HepG2 (cell line): Measurements from ENCODE around the gene PSMD1. TPM values are rescaled to one million over a fixed set of nuclear protein-coding genes. Genes with fewer than 3 reads are reported as not detected.

ENCODE experiments used
- AGO2 ChIP-seq: fragments of 200-400 bp; formaldehyde crosslinking; optimal IDR thresholded peaks from 2 replicates; pipeline ENCODE3; 2017; ENCODE audit warnings: mild to moderate bottlenecking, low read depth, low read length, moderate library complexity
- ARNT2 ChIP-seq: sonication (generic); formaldehyde crosslinking; IDR thresholded peaks from 2 replicates; pipeline ENCODE4 v1.8.0; 2022; ENCODE audit warnings: mild to moderate bottlenecking, low read depth, missing genetic modification reagents, moderate library complexity
- ATF1 ChIP-seq: IDR thresholded peaks from 2 replicates; pipeline ENCODE4 v1.6.1; 2016; ENCODE audit warnings: mild to moderate bottlenecking, control low read depth
- DR1 ChIP-seq: sonication (generic); formaldehyde crosslinking; IDR thresholded peaks from 2 replicates; pipeline ENCODE4 v1.8.0; 2021; ENCODE audit warnings: mild to moderate bottlenecking, missing genetic modification reagents, inconsistent platforms
- ETV5 ChIP-seq: IDR thresholded peaks from 2 replicates; pipeline ENCODE4 v1.6.1; 2018; ENCODE audit warnings: missing biosample characterization, missing genetic modification reagents, inconsistent platforms, borderline replicate concordance
- GTF2F1 ChIP-seq: fragments of 150-350 bp; IDR thresholded peaks from 2 replicates; pipeline ENCODE4 v1.6.1; 2014; ENCODE audit warnings: low read length
- HIVEP1 ChIP-seq: sonication (generic); formaldehyde crosslinking; IDR thresholded peaks from 2 replicates; pipeline ENCODE4 v1.4.0; 2020; ENCODE audit warnings: mild to moderate bottlenecking, missing genetic modification reagents
- ISL2 ChIP-seq: sonication (generic); formaldehyde crosslinking; IDR thresholded peaks from 2 replicates; pipeline ENCODE4 v1.5.0; 2020; ENCODE audit warnings: missing genetic modification reagents
- MBD4 ChIP-seq: IDR thresholded peaks from 2 replicates; pipeline ENCODE4 v1.6.1; 2012; ENCODE audit warnings: low read length, inconsistent platforms, borderline replicate concordance
- MTF1 ChIP-seq: sonication (generic); formaldehyde crosslinking; IDR thresholded peaks from 2 replicates; pipeline ENCODE4 v1.5.0; 2020; ENCODE audit warnings: missing genetic modification reagents
- ONECUT2 ChIP-seq: sonication (generic); formaldehyde crosslinking; IDR thresholded peaks from 2 replicates; pipeline ENCODE4 v1.4.0; 2020; ENCODE audit warnings: missing genetic modification reagents
- RFX1 ChIP-seq: fragments of 450-650 bp; IDR thresholded peaks from 2 replicates; pipeline ENCODE4 v1.6.1; 2017
- RFXANK ChIP-seq: IDR thresholded peaks from 2 replicates; pipeline ENCODE4 v1.6.1; 2016
- SKI ChIP-seq: fragments of 450-650 bp; IDR thresholded peaks from one replicate; pipeline ENCODE4 v1.6.1; 2018; ENCODE audit warnings: mild to moderate bottlenecking; ENCODE audit not compliant: partially characterized antibody
- TCF7 ChIP-seq: sonication (generic); IDR thresholded peaks from 2 replicates; pipeline ENCODE4 v1.6.1; 2016; ENCODE audit warnings: antibody characterized with exemption, low read depth
- TSC22D2 ChIP-seq: sonication (generic); formaldehyde crosslinking; IDR thresholded peaks from 2 replicates; pipeline ENCODE4 v1.5.1; 2020; ENCODE audit warnings: missing genetic modification reagents, mild to moderate bottlenecking, borderline replicate concordance
- YEATS4 ChIP-seq: sonication (generic); formaldehyde crosslinking; IDR thresholded peaks from 2 replicates; pipeline ENCODE4 v1.4.0; 2020; ENCODE audit warnings: missing genetic modification reagents, borderline replicate concordance
- ZFP90 ChIP-seq: sonication (generic); formaldehyde crosslinking; IDR thresholded peaks from 2 replicates; pipeline ENCODE4 v1.8.0; 2022; ENCODE audit warnings: missing genetic modification reagents, mild to moderate bottlenecking, inconsistent platforms, borderline replicate concordance
- ZMYM4 ChIP-seq: sonication (generic); formaldehyde crosslinking; IDR thresholded peaks from 2 replicates; pipeline ENCODE4 v1.8.1; 2023; ENCODE audit warnings: mild to moderate bottlenecking, missing genetic modification reagents
- ZNF124 ChIP-seq: sonication (generic); formaldehyde crosslinking; IDR thresholded peaks from 2 replicates; pipeline ENCODE4 v1.4.0; 2020; ENCODE audit warnings: missing genetic modification reagents
- ZNF138 ChIP-seq: sonication (generic); formaldehyde crosslinking; IDR thresholded peaks from 2 replicates; pipeline ENCODE4 v1.5.0; 2020; ENCODE audit warnings: mild to moderate bottlenecking, low read depth, missing genetic modification reagents
- ZNF225 ChIP-seq: sonication (generic); formaldehyde crosslinking; IDR thresholded peaks from 2 replicates; pipeline ENCODE4 v1.4.0; 2020; ENCODE audit warnings: mild to moderate bottlenecking, missing genetic modification reagents
- ZNF333 ChIP-seq: sonication (generic); formaldehyde crosslinking; IDR thresholded peaks from 2 replicates; pipeline ENCODE4 v1.4.0; 2020; ENCODE audit warnings: mild to moderate bottlenecking, missing genetic modification reagents, borderline replicate concordance
- ZNF446 ChIP-seq: sonication (generic); formaldehyde crosslinking; IDR thresholded peaks from 2 replicates; pipeline ENCODE4 v1.5.0; 2020; ENCODE audit warnings: mild to moderate bottlenecking, missing genetic modification reagents
- ZNF543 ChIP-seq: sonication (generic); formaldehyde crosslinking; IDR thresholded peaks from 2 replicates; pipeline ENCODE4 v1.4.0; 2020; ENCODE audit warnings: mild to moderate bottlenecking, missing genetic modification reagents
- ZNF563 ChIP-seq: sonication (generic); formaldehyde crosslinking; IDR thresholded peaks from 2 replicates; pipeline ENCODE4 v1.8.0; 2022; ENCODE audit warnings: mild to moderate bottlenecking, moderate library complexity, missing genetic modification reagents
- ZNF780A ChIP-seq: sonication (generic); formaldehyde crosslinking; IDR thresholded peaks from 2 replicates; pipeline ENCODE4 v1.8.0; 2022; ENCODE audit warnings: mild to moderate bottlenecking, missing genetic modification reagents, moderate library complexity
- ZNF792 ChIP-seq: IDR thresholded peaks from 2 replicates; pipeline ENCODE4 v1.6.1; 2016
- polyA plus RNA-seq, 8 experiments: library from polyadenylated mRNA; depleted of rRNA in 3 of 8; stranded (reverse) in 7 of 8; unstranded in 1 of 8; fragments of >200 nt; fragmentation: Illumina TruSeq in 4 of 8; extraction: Trizol in 4 of 8; gene quantifications; 2 replicates each; pipeline versions ENCODE4 v1.2.1 to v1.2.3, GENCODE V29; 2011 to 2016; ENCODE audit warnings: low read depth in 4 of 8, missing spikeins in 1 of 8, mixed read lengths in 1 of 8; ENCODE audit not compliant: insufficient read depth in 1 of 8
- total RNA-seq, 5 experiments: library from RNA; depleted of rRNA; stranded (reverse); fragments of >200 nt; fragmentation: Illumina TruSeq; extraction: Trizol; gene quantifications; 2 replicates each; pipeline ENCODE4 v1.2.3, GENCODE V29; 2016; ENCODE audit warnings: low read depth in 1 of 5
- TF ChIP-seq, protein P1 (sequence below): sonication (generic); formaldehyde crosslinking; IDR thresholded peaks from 2 replicates; pipeline ENCODE4 v1.8.1; 2023; ENCODE audit warnings: mild to moderate bottlenecking, missing genetic modification reagents
- TF ChIP-seq, protein P2 (sequence below): sonication (generic); formaldehyde crosslinking; IDR thresholded peaks from 2 replicates; pipeline ENCODE4 v1.5.0; 2020; ENCODE audit warnings: missing genetic modification reagents
- TF ChIP-seq, protein P3 (sequence below): sonication (generic); formaldehyde crosslinking; IDR thresholded peaks from 2 replicates; pipeline ENCODE4 v1.8.0; 2022; ENCODE audit warnings: low read depth, missing genetic modification reagents
- TF ChIP-seq, protein P4 (sequence below): sonication (generic); formaldehyde crosslinking; IDR thresholded peaks from 2 replicates; pipeline ENCODE4 v1.5.0; 2020; ENCODE audit warnings: missing genetic modification reagents, mild to moderate bottlenecking, borderline replicate concordance

Gene PSMD1
- total and polyA plus RNA-seq, 2 of the 13 experiments (the other 11 are each of a cell fraction or from before 2014, with no cell fraction given), result 136 to 191 TPM

DNA sequence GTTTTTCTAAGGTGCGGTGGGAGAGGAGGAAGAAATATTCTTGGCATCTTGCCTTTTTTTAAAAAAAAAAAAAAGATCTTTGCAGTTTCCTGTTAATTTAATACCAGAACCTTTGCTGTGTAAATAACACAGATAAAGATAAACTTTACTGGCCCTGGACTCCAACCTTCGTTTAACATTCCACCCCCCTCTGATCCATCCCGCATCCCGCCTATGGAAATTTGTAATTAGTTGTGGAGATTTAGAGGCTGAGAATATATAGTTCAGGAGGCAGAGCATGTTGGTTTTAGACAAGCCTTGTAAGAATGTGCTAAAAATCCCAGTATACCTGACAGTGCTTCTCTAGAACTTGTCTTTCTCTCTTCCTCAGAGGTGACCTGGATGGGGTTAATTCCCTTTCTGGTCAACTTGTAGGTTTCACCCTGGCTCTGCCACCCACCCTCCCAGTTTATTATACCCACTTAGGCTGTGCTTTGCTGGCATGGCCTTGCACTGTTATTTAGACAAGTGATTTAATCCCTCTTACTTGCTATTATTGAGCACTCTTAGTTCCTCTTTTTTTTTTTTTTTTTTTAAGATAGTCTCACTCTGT, 22.3 kb upstream of the PSMD1 start (continued):
- TF ChIP-seq, protein P1, sequence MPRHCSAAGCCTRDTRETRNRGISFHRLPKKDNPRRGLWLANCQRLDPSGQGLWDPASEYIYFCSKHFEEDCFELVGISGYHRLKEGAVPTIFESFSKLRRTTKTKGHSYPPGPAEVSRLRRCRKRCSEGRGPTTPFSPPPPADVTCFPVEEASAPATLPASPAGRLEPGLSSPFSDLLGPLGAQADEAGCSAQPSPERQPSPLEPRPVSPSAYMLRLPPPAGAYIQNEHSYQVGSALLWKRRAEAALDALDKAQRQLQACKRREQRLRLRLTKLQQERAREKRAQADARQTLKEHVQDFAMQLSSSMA (CRISPR knock-in tag), result no peak
- TF ChIP-seq HIVEP1 (no peak), SKI (no peak), AGO2 (no peak), ZMYM4 (CRISPR knock-in tag) (0 out of 2 replicates have a peak, but pooled peaks have one; percentile 25), DR1 (CRISPR knock-in tag) (no peak), ZNF225 (CRISPR knock-in tag) (no peak), ZNF543 (CRISPR knock-in tag) (no peak), ZNF124 (CRISPR knock-in tag) (no peak), MTF1 (CRISPR knock-in tag) (no peak), ARNT2 (no peak), ETV5 (no peak; the same call in 1 of the 2 replicates), RFX1 (no peak), YEATS4 (CRISPR knock-in tag) (no peak), ZNF446 (CRISPR knock-in tag) (no peak), GTF2F1 (no peak), RFXANK (no peak), MBD4 (no peak), ZNF563 (no peak), ZNF333 (CRISPR knock-in tag) (no peak), ONECUT2 (no peak), TCF7 (peak; percentile 52; the same call in 1 of the 2 replicates), ZNF780A (CRISPR knock-in tag) (no peak), ATF1 (CRISPR knock-in tag) (no peak; the same call in 1 of the 2 replicates), ISL2 (CRISPR knock-in tag) (peak; percentile 80; the same call in 1 of the 2 replicates), ZNF792 (CRISPR knock-in tag) (no peak), TSC22D2 (no peak), ZNF138 (CRISPR knock-in tag) (no peak), ZFP90 (CRISPR knock-in tag) (no peak)
- TF ChIP-seq, protein P2, sequence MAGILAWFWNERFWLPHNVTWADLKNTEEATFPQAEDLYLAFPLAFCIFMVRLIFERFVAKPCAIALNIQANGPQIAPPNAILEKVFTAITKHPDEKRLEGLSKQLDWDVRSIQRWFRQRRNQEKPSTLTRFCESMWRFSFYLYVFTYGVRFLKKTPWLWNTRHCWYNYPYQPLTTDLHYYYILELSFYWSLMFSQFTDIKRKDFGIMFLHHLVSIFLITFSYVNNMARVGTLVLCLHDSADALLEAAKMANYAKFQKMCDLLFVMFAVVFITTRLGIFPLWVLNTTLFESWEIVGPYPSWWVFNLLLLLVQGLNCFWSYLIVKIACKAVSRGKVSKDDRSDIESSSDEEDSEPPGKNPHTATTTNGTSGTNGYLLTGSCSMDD, result no peak
- TF ChIP-seq, protein P3, sequence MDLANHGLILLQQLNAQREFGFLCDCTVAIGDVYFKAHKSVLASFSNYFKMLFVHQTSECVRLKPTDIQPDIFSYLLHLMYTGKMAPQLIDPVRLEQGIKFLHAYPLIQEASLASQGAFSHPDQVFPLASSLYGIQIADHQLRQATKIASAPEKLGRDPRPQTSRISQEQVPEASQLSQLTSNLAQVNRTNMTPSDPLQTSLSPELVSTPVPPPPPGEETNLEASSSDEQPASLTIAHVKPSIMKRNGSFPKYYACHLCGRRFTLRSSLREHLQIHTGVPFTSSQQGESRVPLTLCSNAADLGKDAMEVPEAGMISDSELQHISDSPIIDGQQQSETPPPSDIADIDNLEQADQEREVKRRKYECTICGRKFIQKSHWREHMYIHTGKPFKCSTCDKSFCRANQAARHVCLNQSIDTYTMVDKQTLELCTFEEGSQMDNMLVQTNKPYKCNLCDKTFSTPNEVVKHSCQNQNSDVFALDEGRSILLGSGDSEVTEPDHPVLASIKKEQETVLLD (CRISPR knock-in tag), result no peak
- TF ChIP-seq, protein P4, sequence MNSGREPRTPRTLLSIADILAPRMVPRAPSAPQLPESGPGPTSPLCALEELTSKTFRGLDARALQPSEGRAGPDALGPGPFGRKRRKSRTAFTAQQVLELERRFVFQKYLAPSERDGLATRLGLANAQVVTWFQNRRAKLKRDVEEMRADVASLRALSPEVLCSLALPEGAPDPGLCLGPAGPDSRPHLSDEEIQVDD (CRISPR knock-in tag), result no peak
